DMS53 treated with DMSO at 0.1 percent for 48 hours (cell line): ENCODE measurements around the gene PTPRR.

ENCODE experiments used
- DNase-seq: peaks from one replicate; lab custom pipeline; 2025; ENCODE audit not compliant: unreplicated experiment; lab: John Stamatoyannopoulos, UW

The PTPRR gene

DNA sequence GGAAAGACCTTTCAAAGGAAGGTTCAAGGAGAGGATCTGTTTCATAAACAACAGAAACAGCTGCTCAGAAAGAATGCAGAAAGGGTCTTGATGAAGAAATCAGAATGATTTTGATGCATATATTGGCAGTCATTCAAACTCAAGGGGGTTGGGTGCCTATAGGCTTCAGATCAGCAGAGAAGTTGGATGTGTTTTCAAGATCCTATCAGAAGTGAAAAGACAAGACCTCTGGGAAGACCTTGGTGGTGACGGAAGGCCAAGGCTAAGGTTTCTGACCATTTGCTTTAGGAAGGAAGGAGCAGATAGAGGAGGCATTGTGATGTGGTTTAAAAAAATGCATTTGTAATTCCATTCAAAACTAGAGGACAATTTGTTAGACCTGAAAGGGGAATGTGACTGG lies 268.1 kb downstream of the PTPRR start:
- no peak for DNase-seq

DNA sequence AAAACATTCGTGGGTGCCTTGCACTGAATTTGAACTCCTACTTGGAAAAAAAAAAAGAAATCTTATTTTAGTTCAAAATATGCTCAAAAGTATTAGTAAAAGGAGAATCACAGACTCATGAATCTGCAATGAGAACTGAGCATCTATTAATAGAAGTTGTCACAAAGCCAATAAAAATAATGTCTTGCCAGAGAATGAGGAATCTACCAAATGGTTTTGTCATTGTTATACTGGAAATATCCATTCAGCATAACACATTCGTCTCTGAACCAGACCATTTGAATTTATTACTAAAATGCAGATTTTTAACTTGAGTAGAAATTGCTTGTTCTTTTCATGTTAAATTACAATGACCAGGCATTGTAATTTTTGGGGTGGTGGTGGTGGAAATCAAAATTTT lies 271.7 kb downstream of the PTPRR start:
- no peak for DNase-seq

GRCh38 chr12:70648191-70648590 lies 272.3 kb downstream of the PTPRR start:
- DNase-seq, result no peak

DNA sequence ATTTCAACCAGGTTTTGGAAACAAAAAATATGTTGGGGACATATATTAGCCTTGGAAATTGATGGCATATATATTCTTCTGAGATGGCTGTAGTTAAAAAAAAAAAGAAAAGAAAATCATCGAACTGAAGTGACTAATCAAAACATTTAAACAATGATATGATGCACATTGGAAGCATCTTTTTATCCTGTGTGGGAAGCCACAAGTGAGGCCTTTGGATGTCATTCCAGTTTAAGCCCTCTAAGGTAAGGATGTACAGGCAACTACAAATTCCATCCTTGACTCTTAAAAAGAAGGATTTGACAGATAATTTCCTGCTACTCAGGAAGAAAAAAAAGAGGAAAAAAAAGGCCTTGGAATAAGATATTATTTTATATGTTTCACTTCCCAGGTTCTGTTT lies 273.7 kb downstream of the PTPRR start:
- DNase-seq, result no peak

- DNase-seq, result peak; percentile 6
Observed at GRCh38 chr12:70645494-70646317, 274.8 kb downstream of the PTPRR start.

GRCh38 chr12:70644861-70645260 lies 275.7 kb downstream of the PTPRR start:
- DNase-seq, result no peak

DNA sequence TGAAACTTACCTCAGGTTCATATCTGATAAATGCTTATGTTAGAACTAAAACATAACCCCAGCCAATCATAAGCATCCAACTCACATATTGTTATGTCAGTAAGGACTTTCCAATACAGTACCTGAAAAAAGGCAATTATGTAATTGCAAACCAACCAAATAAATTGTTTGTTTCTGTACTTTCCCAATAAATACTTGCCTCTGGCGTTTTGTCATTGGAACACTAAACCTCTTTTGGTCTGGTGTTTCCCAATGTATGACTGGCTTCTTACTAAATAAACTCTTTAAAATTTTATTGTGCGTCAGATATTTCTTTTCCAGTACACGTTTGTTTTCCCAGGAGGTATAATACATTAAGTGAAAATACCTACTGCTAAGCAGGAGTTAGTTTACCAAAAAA lies 276.6 kb downstream of the PTPRR start:
- no peak for DNase-seq

DNA sequence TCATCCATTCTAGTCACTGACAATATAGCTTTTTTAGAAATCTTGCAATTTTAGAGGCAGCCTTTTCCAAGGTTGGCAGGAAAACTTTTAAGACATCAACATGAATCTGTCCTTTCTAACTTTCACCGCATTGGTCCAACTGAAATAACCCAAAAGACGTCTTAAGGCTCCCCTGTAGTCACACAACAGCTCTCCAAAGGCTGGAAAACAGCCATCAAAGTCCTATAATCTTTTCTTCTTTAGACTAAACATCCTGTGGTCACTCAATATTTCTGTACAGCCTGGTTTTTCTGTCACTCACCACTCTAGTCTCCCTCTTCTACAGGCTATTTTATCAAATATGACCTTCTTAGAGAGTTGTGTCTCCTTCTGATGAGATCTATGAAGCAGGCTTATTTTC lies 278.8 kb downstream of the PTPRR start:
- no peak for DNase-seq

GRCh38 chr12:70640901-70641300 lies 279.6 kb downstream of the PTPRR start:
- no peak for DNase-seq

DNA sequence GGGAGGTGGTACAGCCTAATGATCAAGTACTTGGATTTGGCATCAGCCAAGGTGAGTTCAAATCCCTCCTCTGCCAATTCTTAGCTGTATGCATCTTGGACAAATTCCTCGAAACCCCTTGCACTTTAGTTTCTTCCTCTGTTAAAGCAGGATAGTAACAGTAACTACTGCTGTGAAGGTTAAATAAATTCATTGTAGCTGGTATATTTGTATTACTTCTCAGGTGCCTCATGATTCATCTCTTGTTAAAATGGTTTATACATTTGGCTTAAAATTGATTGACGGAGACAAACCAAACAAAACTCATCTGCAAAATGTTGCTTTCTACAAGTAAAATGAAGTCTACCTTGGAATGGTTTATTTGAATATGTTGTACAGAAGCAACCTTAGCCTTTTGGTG lies 281.0 kb downstream of the PTPRR start:
- DNase-seq, result no peak

- no peak for DNase-seq
Observed at GRCh38 chr12:70638639-70639360, 281.7 kb downstream of the PTPRR start.

GRCh38 chr12:70637303-70638085 lies 283.0 kb downstream of the PTPRR start, which contains the start of gene PTPRB:
Gene PTPRB (minus strand): TSS chr12:70637429. CDS start chr12:70637395, 34 bp downstream.
- no peak for DNase-seq

DNA sequence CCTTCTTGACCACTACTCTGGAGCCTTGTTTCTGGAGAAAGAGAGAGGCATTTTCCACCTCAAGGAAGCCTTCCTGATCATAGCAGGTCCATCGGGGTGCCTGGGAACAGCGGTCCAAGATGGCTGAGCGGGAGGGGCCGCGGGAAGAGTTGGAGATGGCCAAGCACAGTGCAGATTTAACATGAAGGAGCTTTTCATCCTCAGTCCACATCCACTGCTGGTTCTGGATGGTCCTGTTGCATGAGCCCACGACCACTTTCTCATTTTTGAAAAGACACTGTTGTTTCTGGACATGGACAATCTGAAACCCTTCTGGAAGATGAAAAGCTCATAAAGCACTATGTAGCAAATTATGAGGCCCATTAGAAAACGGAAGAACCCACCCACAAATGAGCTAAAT lies 284.8 kb downstream of the PTPRR start:
- DNase-seq, result no peak

DNA sequence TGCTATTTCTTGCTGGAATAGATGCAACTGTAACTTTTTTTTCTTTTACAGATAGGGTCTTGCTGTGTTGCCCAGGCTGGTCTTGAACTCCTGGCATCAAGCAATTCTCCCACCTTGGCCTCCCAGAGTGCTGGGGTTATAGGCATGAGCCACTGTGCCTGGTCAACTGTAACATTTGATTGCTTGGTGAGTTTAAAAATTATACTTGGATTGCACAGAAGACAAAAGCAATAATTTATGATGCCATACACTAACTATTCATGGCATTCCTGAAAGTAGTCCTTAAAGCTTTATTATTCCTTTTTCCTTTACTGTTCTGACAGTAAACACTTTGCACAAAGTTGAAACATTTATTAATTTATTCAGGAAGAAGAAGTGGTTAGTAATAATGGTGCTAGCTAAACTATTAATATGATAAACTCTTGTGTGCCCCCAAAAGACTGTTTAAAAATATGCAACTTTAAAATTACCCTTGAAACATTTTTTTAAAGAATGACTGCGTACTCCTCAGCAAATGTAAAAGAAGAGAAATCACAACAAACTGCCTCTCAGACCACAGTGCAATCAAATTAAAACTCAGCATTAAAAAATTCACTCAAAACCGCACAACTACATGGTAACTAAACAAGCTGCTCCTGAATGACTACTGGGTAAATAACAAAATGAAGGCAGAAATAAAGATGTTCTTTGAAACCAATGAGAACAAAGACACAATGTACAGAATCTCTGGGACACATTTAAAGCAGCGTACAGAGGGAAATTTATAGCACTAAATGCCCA lies 291.6 kb downstream of the PTPRR start:
- no peak for DNase-seq

GRCh38 chr12:70627677-70628076 lies 292.9 kb downstream of the PTPRR start:
- no peak for DNase-seq

DNA sequence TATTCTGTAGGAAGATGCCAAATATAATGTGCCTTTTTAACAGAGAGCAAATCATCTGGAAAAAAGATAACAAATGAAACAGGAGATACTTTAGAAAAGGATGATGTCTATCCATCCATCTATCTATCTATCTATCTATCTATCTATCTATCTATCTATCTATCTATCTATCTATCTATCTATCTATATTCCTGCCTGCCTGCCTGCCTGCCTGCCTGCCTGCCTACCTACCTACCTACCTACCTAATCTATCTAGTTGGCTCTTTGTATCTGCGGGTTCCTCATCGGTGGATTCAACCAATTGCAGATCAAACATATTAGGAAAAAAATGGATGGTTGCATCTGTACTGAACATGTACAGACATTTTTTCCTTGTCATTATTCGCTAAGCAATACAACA lies 294.4 kb downstream of the PTPRR start:
- no peak for DNase-seq

DNA sequence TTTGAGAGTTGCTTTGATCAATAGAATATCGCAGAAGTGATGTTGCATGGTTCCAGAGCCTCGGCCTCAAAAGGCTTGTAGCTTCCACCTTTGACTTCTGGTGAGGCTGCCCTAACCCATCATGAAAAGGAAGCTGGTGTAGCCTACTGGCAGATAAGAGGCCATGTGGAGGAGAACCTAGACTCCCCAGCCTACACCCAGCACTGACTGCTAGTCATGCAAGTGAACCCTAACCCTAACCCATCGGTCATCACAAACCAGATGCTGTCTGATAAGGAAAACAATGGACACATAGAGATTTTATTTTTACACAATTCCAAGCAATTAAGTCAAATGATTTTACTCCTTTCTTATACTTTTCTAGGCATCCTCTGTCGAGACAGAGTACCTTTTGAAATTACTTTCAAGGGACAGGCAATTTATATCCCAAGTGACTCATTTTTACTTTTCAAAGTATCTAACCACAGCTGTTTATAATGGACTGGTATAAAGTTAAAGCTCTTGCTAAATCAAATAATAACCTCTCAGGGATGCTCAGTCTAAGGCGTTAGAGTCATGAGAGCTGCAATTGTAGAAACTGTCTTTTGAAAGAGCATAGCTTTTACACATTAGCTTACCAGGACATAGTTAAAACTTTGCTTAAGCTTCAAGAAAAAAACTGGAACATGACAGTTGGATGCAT lies 300.9 kb downstream of the PTPRR start:
- DNase-seq, result no peak

DNA sequence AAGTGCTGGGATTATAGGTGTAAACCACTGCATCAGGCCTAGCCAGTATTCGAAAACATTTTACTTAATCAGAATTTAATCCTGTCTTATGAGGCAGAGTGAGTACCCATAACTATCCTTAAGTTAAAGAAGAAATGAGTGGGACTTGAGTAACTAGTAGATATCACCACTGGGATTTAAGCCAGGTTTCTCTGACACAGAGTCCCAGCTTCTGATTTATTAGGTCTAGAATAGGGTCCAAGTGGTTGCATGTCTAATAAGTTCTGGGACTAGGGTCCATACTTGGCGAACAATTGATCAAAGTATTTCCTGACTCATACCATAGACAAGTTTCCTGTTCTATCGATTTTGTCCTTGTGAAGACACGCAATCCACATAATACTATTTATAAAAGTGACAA lies 302.2 kb downstream of the PTPRR start:
- DNase-seq, result no peak

- no peak for DNase-seq
Observed at GRCh38 chr12:70617450-70617849, 303.1 kb downstream of the PTPRR start.

GRCh38 chr12:70615174-70615866 lies 305.2 kb downstream of the PTPRR start:
- DNase-seq, result no peak
